ENCODE results near the gene IFTAP. TPM values are rescaled to one million over a fixed set of nuclear protein-coding genes. Genes with fewer than 3 reads are reported as not detected.
"Not testable (repeated sequence)": the region's sequence is repeated elsewhere in the genome, so short reads cannot be mapped to it uniquely, and the experiment has no call there.

The IFTAP gene
- total RNA-seq: 1 to 10 TPM; 1.7 to 4.7 (median 2.8) TPM

- Mint-ChIP-seq H3K4me1 (ENCODE audit: low read depth) (peaks cover 6% of the 10 kb centered on the region), H3K36me3 (ENCODE audit: insufficient read depth) (no peaks in the 10 kb centered on the region), H3K4me3 (peak within 1 kb of the TSS; percentile 85), H3K9me3 (no peaks in the 10 kb centered on the region), H3K27me3 (ENCODE audit: low read depth) (peaks cover 40% of the 10 kb centered on the region)
- DNase-seq: peak; percentile 5
- peak; percentile 90 to 93 for ATAC-seq
Measured at GRCh38 chr11:36594316-36594989, at the start of gene IFTAP. TSS of gene IFTAP (plus strand) at chr11:36594502. CDS start at chr11:36610104, 15,602 bp downstream.

- Mint-ChIP-seq H3K9me3 (peaks cover 5% of the 10 kb centered on the region), H3K36me3 (ENCODE audit: insufficient read depth) (no peaks in the 10 kb centered on the region)
- no peak for DNase-seq
Measured at GRCh38 chr11:36550385-36551115, 43.8 kb upstream of the IFTAP start.

GRCh38 chr11:36557390-36557789 lies 36.9 kb upstream of the IFTAP start:
- not testable (repeated sequence) for H3K36me3 Mint-ChIP-seq (ENCODE audit: insufficient read depth); H3K4me3 Mint-ChIP-seq; ATAC-seq; DNase-seq; H3K9me3 Mint-ChIP-seq; H3K27me3 Mint-ChIP-seq (ENCODE audit: low read depth)
- H3K4me1 Mint-ChIP-seq (ENCODE audit: low read depth): peaks cover 26% of the 10 kb centered on the region

More at GRCh38 chr11:36550385-36551115, 43.8 kb upstream of the IFTAP start:
- H3K27me3 Mint-ChIP-seq (ENCODE audit: low read depth): peaks cover 1% of the 10 kb centered on the region
- no peak overlapping the region for H3K4me3 Mint-ChIP-seq
- H3K4me1 Mint-ChIP-seq (ENCODE audit: low read depth): peaks cover 12% of the 10 kb centered on the region
- no peak for ATAC-seq

GRCh38 chr11:36557991-36558390 lies 36.3 kb upstream of the IFTAP start:
- DNase-seq (no peak), ATAC-seq (no peak)
- Mint-ChIP-seq H3K36me3 (ENCODE audit: insufficient read depth) (no peaks in the 10 kb centered on the region), H3K4me3 (no peak overlapping the region), H3K27me3 (ENCODE audit: low read depth) (no peaks in the 10 kb centered on the region), H3K9me3 (peaks cover 5% of the 10 kb centered on the region), H3K4me1 (ENCODE audit: low read depth) (peaks cover 26% of the 10 kb centered on the region)

GRCh38 chr11:36558571-36559413 lies 35.5 kb upstream of the IFTAP start:
- Mint-ChIP-seq H3K4me1 (ENCODE audit: low read depth) (peaks cover 26% of the 10 kb centered on the region), H3K27me3 (ENCODE audit: low read depth) (peaks cover 1% of the 10 kb centered on the region), H3K9me3 (peaks cover 5% of the 10 kb centered on the region), H3K36me3 (ENCODE audit: insufficient read depth) (no peaks in the 10 kb centered on the region), H3K4me3 (peak overlapping the region; percentile 46)
- DNase-seq: no peak
- peak; percentile 82 to 89 for ATAC-seq

- DNase-seq: peak; percentile 13
- H3K9me3 Mint-ChIP-seq: peaks cover 4% of the 10 kb centered on the region
- ATAC-seq: peak; percentile 37 to 54
- H3K4me3 Mint-ChIP-seq: peak overlapping the region; percentile 69
- peaks cover 12% of the 10 kb centered on the region for H3K4me1 Mint-ChIP-seq (ENCODE audit: low read depth)
- H3K36me3 Mint-ChIP-seq (ENCODE audit: insufficient read depth): no peaks in the 10 kb centered on the region
- peaks cover 23% of the 10 kb centered on the region for H3K27me3 Mint-ChIP-seq (ENCODE audit: low read depth)
Measured at GRCh38 chr11:36564376-36565030, 29.8 kb upstream of the IFTAP start.

- peak overlapping the region; percentile 69 for H3K4me3 Mint-ChIP-seq
Measured at GRCh38 chr11:36565031-36565610, 29.2 kb upstream of the IFTAP start.

GRCh38 chr11:36566407-36567053 lies 27.8 kb upstream of the IFTAP start:
- ATAC-seq (no peak), DNase-seq (no peak)
- Mint-ChIP-seq H3K27me3 (ENCODE audit: low read depth) (peaks cover 34% of the 10 kb centered on the region), H3K4me3 (no peak overlapping the region), H3K4me1 (ENCODE audit: low read depth) (peaks cover 6% of the 10 kb centered on the region), H3K36me3 (ENCODE audit: insufficient read depth) (no peaks in the 10 kb centered on the region), H3K9me3 (no peaks in the 10 kb centered on the region)

More at GRCh38 chr11:36565031-36565610, 29.2 kb upstream of the IFTAP start:
- Mint-ChIP-seq H3K9me3 (no peaks in the 10 kb centered on the region), H3K4me1 (ENCODE audit: low read depth) (peaks cover 6% of the 10 kb centered on the region), H3K27me3 (ENCODE audit: low read depth) (peaks cover 23% of the 10 kb centered on the region), H3K36me3 (ENCODE audit: insufficient read depth) (no peaks in the 10 kb centered on the region)
- ATAC-seq: no peak
- no peak for DNase-seq

GRCh38 chr11:36567694-36568093 lies 26.6 kb upstream of the IFTAP start, which contains the start of gene RAG1:
TSS of gene RAG1 (plus strand) at chr11:36568007. CDS start at chr11:36573305, 5,298 bp downstream.
- DNase-seq (no peak), ATAC-seq (no peak)
- no peak within 1 kb of the TSS for H3K4me3 Mint-ChIP-seq
- H3K9me3 Mint-ChIP-seq: no peaks in the 10 kb centered on the region
- H3K4me1 Mint-ChIP-seq (ENCODE audit: low read depth): peaks cover 6% of the 10 kb centered on the region
- H3K27me3 Mint-ChIP-seq (ENCODE audit: low read depth): peaks cover 43% of the 10 kb centered on the region
- H3K36me3 Mint-ChIP-seq (ENCODE audit: insufficient read depth): no peaks in the 10 kb centered on the region

- DNase-seq (no peak), ATAC-seq (no peak)
- Mint-ChIP-seq H3K36me3 (ENCODE audit: insufficient read depth) (peaks cover 5% of the 10 kb centered on the region), H3K4me1 (ENCODE audit: low read depth) (peaks cover 6% of the 10 kb centered on the region), H3K4me3 (no peak overlapping the region), H3K9me3 (no peaks in the 10 kb centered on the region), H3K27me3 (ENCODE audit: low read depth) (peaks cover 47% of the 10 kb centered on the region)
Measured at GRCh38 chr11:36569095-36569494, 25.2 kb upstream of the IFTAP start.

GRCh38 chr11:36574486-36574885 lies 19.8 kb upstream of the IFTAP start:
- H3K36me3 Mint-ChIP-seq (ENCODE audit: insufficient read depth): peaks cover 7% of the 10 kb centered on the region
- no peaks in the 10 kb centered on the region for H3K9me3 Mint-ChIP-seq
- H3K4me1 Mint-ChIP-seq (ENCODE audit: low read depth): no peaks in the 10 kb centered on the region
- DNase-seq: no peak
- no peak for ATAC-seq
- H3K27me3 Mint-ChIP-seq (ENCODE audit: low read depth): peaks cover 29% of the 10 kb centered on the region
- no peak overlapping the region for H3K4me3 Mint-ChIP-seq

- Mint-ChIP-seq H3K9me3 (no peaks in the 10 kb centered on the region), H3K36me3 (ENCODE audit: insufficient read depth) (peaks cover 7% of the 10 kb centered on the region), H3K4me3 (no peak overlapping the region), H3K27me3 (ENCODE audit: low read depth) (peaks cover 18% of the 10 kb centered on the region), H3K4me1 (ENCODE audit: low read depth) (no peaks in the 10 kb centered on the region)
- DNase-seq: no peak
- no peak for ATAC-seq
Measured at GRCh38 chr11:36577373-36577772, 16.9 kb upstream of the IFTAP start.

- peaks cover 7% of the 10 kb centered on the region for H3K36me3 Mint-ChIP-seq (ENCODE audit: insufficient read depth)
- ATAC-seq (no peak), DNase-seq (no peak)
- H3K4me3 Mint-ChIP-seq: no peak overlapping the region
- peaks cover 14% of the 10 kb centered on the region for H3K27me3 Mint-ChIP-seq (ENCODE audit: low read depth)
- no peaks in the 10 kb centered on the region for H3K4me1 Mint-ChIP-seq (ENCODE audit: low read depth)
- H3K9me3 Mint-ChIP-seq: no peaks in the 10 kb centered on the region
Measured at GRCh38 chr11:36577859-36578258, 16.4 kb upstream of the IFTAP start.

Measured in activated T-cell treated with anti-CD3 and anti-CD28 coated beads, Interleukin-2, amount 50 U/mL, for 4 hours (primary cell).